SK-N-MC (cell line): Measurements from ENCODE around the gene CPLX1.

Source experiments
- FOXP2 ChIP-seq: optimal IDR thresholded peaks from 2 replicates; pipeline ENCODE3; 2011; ENCODE audit warnings: mild to moderate bottlenecking, moderate library complexity; ENCODE audit not compliant: insufficient read depth; ENCODE audit errors: extremely low read length, control extremely low read depth
- POLR2AphosphoS5 ChIP-seq: IDR thresholded peaks from 2 replicates; pipeline ENCODE4 v1.6.1; 2012; ENCODE audit warnings: mild to moderate bottlenecking, low read depth, low read length, borderline replicate concordance

GRCh38 chr4:874971-875817 lies 49.3 kb upstream of the CPLX1 start:
- TF ChIP-seq POLR2AphosphoS5 (no peak), FOXP2 (no peak)
